GM23248 (cell line): Measurements from ENCODE around the gene KDM6B.

Source experiments
- EZH2 ChIP-seq: fragments of 200-600 bp; sonication (generic); IDR thresholded peaks from 2 replicates; pipeline ENCODE4 v1.6.1; 2018; ENCODE audit warnings: antibody characterized with exemption, mild to moderate bottlenecking; ENCODE audit not compliant: insufficient read depth, poor library complexity, severe bottlenecking
- EZH2phosphoT487 ChIP-seq: fragments of 200-600 bp; sonication (generic); IDR thresholded peaks from 2 replicates; pipeline ENCODE4 v1.6.1; 2018; ENCODE audit warnings: antibody characterized with exemption, moderate library complexity, mild to moderate bottlenecking, low read depth; ENCODE audit not compliant: insufficient read depth

DNA sequence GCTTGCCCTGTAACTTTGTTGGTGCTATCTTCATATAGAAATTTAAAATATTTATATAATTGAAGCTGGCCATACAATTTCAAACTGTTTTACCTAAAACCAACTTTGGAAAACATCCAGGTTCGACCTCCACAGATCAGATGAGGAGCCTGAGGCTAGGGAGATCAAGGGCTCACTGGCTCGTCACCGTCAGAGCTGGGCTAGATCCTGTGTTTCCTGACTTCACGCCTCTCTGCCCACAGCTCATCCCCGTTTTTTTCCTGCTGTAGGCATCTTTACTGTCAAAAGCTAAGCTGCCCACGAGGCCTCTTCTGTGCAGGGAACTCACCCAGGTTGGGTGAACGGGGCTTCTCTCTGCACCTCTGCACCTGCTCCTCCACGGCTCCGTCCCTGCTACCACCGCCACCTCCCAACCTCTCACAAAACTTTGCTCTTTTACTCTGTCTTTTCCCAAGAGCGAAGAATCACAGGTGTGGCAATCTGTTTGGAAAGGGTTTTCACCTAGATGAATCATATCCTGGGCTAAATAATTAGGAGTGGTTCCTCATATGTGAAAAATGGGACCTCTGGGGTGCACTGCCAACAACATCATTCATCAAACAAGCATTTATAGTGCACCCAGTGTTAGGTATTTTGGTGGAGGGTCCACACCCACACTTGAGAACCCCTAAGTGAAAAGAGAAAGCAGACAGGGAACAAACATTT is 24.8 kb upstream of the KDM6B start:
- TF ChIP-seq EZH2phosphoT487 (no peak), EZH2 (no peak)
